ENCODE results near the gene GATA2. TPM values are rescaled to one million over a fixed set of nuclear protein-coding genes. Genes with fewer than 3 reads are reported as not detected.

GATA2 gene
- total and polyA plus RNA-seq, 2 of the 8 experiments (the other 6 are each of a cell fraction or from before 2014, with no cell fraction given): 0.03 to 0.30 TPM

DNA sequence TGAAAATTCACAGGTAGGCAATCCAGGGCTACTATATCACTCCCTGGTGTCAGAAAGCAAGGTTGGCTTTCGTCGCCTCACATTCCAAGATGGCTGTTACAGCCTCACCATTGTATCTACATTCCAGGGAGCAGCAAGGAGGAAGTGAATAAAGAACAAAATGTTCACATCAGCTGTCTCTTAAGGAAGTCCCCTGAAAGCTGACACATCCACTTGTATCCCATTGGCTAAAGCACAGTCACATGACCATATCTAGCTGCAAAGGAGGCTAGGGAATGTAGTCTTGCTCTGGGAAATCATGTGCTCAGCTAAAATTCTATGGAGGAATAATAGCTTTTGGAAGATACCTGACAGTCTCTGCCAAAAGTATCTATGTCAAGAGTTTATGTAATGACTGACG lies 12.8 kb upstream of the GATA2 start:
- Histone ChIP-seq H2AFZ (ENCODE audit: low read length) (no peak overlapping the region), H3K79me1 (ENCODE audit: low read depth, low read length) (no peaks in the 10 kb centered on the region), H2BK120ac (replicated peaks; ENCODE audit: low read depth, low read length) (no peak overlapping the region), H3K27me3 (replicated peaks in 1 of 4; ENCODE audit: control insufficient read depth in 3 of 4, extremely low read depth in 1 of 4, insufficient read depth in 3 of 4, low read length in 3 of 4) (no peaks in the 10 kb centered on the region; a peak in 3 of 7 replicates), H2BK15ac (ENCODE audit: low read length) (no peak overlapping the region), H3K27ac (ENCODE audit: low read depth, low read length) (no peak overlapping the region), H3K23ac (ENCODE audit: insufficient read length) (no peak overlapping the region), H3K23me2 (ENCODE audit: low read depth, low read length) (no peaks in the 10 kb centered on the region), H4K5ac (ENCODE audit: insufficient read length, low read depth, low read length) (no peak overlapping the region), H3K14ac (ENCODE audit: insufficient read length) (no peak overlapping the region), H2BK12ac (ENCODE audit: low read depth, low read length) (no peak overlapping the region), H3K9me3 (ENCODE audit: insufficient read depth in 2 of 2, low read depth in 1 of 2, low read length in 1 of 2) (no peaks in the 10 kb centered on the region), H4K91ac (replicated peaks; ENCODE audit: insufficient read length, low read length) (no peak overlapping the region), H2BK20ac (ENCODE audit: low read length) (no peak overlapping the region), H2AK5ac (ENCODE audit: low read depth, low read length) (no peak overlapping the region), H2BK5ac (ENCODE audit: low read depth, low read length) (no peak overlapping the region), H3K79me2 (ENCODE audit: control insufficient read depth in 1 of 2, insufficient read depth in 2 of 2, low read length in 2 of 2) (no peaks in the 10 kb centered on the region), H3K4me1 (replicated peaks in 1 of 4; ENCODE audit: control insufficient read depth in 3 of 4, insufficient read depth in 4 of 4, low read length in 3 of 4) (no peaks in the 10 kb centered on the region), H3K18ac (ENCODE audit: extremely low read depth, low read length) (no peak overlapping the region), H3K9ac (replicated peaks in 1 of 4; ENCODE audit: extremely low read depth in 1 of 4, low read depth in 3 of 4, low read length in 3 of 4) (no peak overlapping the region), H4K8ac (ENCODE audit: extremely low read depth, insufficient read depth, low read length) (no peak overlapping the region), H3K4me3 (ENCODE audit: extremely low read depth in 1 of 4, insufficient read depth in 2 of 4, low read depth in 3 of 4, low read length in 4 of 4) (no peak overlapping the region), H3K4ac (replicated peaks; ENCODE audit: insufficient read length, low read depth, low read length) (no peak overlapping the region), H3K4me2 (ENCODE audit: insufficient read depth in 1 of 2, low read depth in 2 of 2, low read length in 2 of 2) (no peak overlapping the region), H3K36me3 (ENCODE audit: control insufficient read depth in 2 of 4, insufficient read depth in 4 of 4, low read length in 3 of 4) (no peaks in the 10 kb centered on the region), H4K20me1 (replicated peaks in 1 of 2; ENCODE audit: control insufficient read depth in 1 of 2, insufficient read depth in 2 of 2, low read length in 2 of 2) (no peaks in the 10 kb centered on the region), H3K56ac (replicated peaks; ENCODE audit: insufficient read length, low read depth, low read length) (no peak overlapping the region)
- POLR2A ChIA-PET (ENCODE audit: partially characterized antibody): no interaction called here
- FAIRE-seq (no peak), DNase-seq (ENCODE audit: low read depth in 1 of 2, low spot score in 2 of 2) (no peak)
- TF ChIP-seq TEAD4 (IDR thresholded peaks at IDR 0.05; ENCODE audit: low read depth, low read length): peak; percentile 64
- peak; percentile 77 for TF ChIP-seq YY1 (IDR thresholded peaks at IDR 0.05; ENCODE audit: low read depth, low read length)
- TF ChIP-seq, protein P1, sequence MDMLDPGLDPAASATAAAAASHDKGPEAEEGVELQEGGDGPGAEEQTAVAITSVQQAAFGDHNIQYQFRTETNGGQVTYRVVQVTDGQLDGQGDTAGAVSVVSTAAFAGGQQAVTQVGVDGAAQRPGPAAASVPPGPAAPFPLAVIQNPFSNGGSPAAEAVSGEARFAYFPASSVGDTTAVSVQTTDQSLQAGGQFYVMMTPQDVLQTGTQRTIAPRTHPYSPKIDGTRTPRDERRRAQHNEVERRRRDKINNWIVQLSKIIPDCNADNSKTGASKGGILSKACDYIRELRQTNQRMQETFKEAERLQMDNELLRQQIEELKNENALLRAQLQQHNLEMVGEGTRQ (IDR thresholded peaks at IDR 0.05; ENCODE audit: low read length): peak; percentile 72
- peak; percentile 30; the same call in 1 of the 2 replicates for TF ChIP-seq CHD2 (IDR thresholded peaks at IDR 0.05; ENCODE audit: low read length)
- no peak for TF ChIP-seq RXRA (IDR thresholded peaks at IDR 0.05; ENCODE audit: insufficient read depth, low read depth, low read length)
- no peak for TF ChIP-seq KDM4A (IDR thresholded peaks at IDR 0.05; ENCODE audit: low read depth, low read length, severe bottlenecking)
- WGBS, 2 experiments (ENCODE audit: extremely low coverage in 1 of 2, insufficient coverage in 1 of 2, insufficient read length in 1 of 2, insufficient replicate concordance in 2 of 2, low coverage in 1 of 2, low lambda C conversion rate in 2 of 2, missing lambda C conversion rate in 1 of 2): 91% methylated on average over 3 of the region's 3 CpGs; no CpG with 5 or more reads in 1 of the 2 experiments
- CTCF ChIA-PET (ENCODE audit: partially characterized antibody): interaction anchor here (0.7 to 3.8 kb wide), 17 partner anchors 16 to 411 kb away, joined by 3 to 21 read pairs (median 4); no protein-coding TSS in a partner anchor
